Measurements from ENCODE around the gene PI4KB.
A peak's percentile ranks its signal among the peaks of the same experiment; 100 is the strongest.

PI4KB gene

GRCh38 chr1:151346082-151346768 lies 19.0 kb upstream of the PI4KB start:
- no peak for DNase-seq (ENCODE audit: low read depth in 2 of 3, low spot score in 1 of 3)

- no peak for DNase-seq (ENCODE audit: low read depth in 2 of 3, low spot score in 1 of 3)
Measured at GRCh38 chr1:151344291-151344690, 17.1 kb upstream of the PI4KB start.

GRCh38 chr1:151343587-151343986 lies 16.4 kb upstream of the PI4KB start:
- no peak for DNase-seq (ENCODE audit: low read depth in 2 of 3, low spot score in 1 of 3)

GRCh38 chr1:151342569-151342968 lies 15.4 kb upstream of the PI4KB start:
- no peak for DNase-seq (ENCODE audit: low read depth in 2 of 3, low spot score in 1 of 3)

- DNase-seq (ENCODE audit: low read depth in 2 of 3, low spot score in 1 of 3) = no peak
Measured at GRCh38 chr1:151342021-151342420, 14.8 kb upstream of the PI4KB start.

GRCh38 chr1:151340870-151341754 lies 13.9 kb upstream of the PI4KB start:
- peak in 2 of 3 donors; percentile 23 to 73 for DNase-seq (ENCODE audit: low read depth in 2 of 3, low spot score in 1 of 3)

GRCh38 chr1:151336556-151336955 lies 9.3 kb upstream of the PI4KB start:
- no peak for DNase-seq (ENCODE audit: low read depth in 2 of 3, low spot score in 1 of 3)

- no peak for DNase-seq (ENCODE audit: low read depth in 2 of 3, low spot score in 1 of 3)
Measured at GRCh38 chr1:151334822-151335221, 7.6 kb upstream of the PI4KB start.

- DNase-seq (ENCODE audit: low read depth in 2 of 3, low spot score in 1 of 3) = no peak
Measured at GRCh38 chr1:151327903-151328674, 873 bp upstream of the PI4KB start.

GRCh38 chr1:151326619-151327222 lies 495 bp downstream of the PI4KB start:
- peak; percentile 34 to 56 (median 51) for DNase-seq (ENCODE audit: low read depth in 2 of 3, low spot score in 1 of 3)

GRCh38 chr1:151325646-151326429 lies 1.4 kb downstream of the PI4KB start:
- no peak for DNase-seq (ENCODE audit: low read depth in 2 of 3, low spot score in 1 of 3)

- DNase-seq (ENCODE audit: low read depth in 2 of 3, low spot score in 1 of 3) = no peak
Measured at GRCh38 chr1:151325231-151325630, 2.0 kb downstream of the PI4KB start.

- no peak for DNase-seq (ENCODE audit: low read depth in 2 of 3, low spot score in 1 of 3)
Measured at GRCh38 chr1:151324390-151324930, 2.8 kb downstream of the PI4KB start.

- no peak for DNase-seq (ENCODE audit: low read depth in 2 of 3, low spot score in 1 of 3)
Measured at GRCh38 chr1:151318975-151319374, 8.2 kb downstream of the PI4KB start.

GRCh38 chr1:151315565-151316235 lies 11.5 kb downstream of the PI4KB start:
- DNase-seq (ENCODE audit: low read depth in 2 of 3, low spot score in 1 of 3) = no peak

- DNase-seq (ENCODE audit: low read depth in 2 of 3, low spot score in 1 of 3) = no peak
Measured at GRCh38 chr1:151314137-151314875, 12.9 kb downstream of the PI4KB start.

- no peak for DNase-seq (ENCODE audit: low read depth in 2 of 3, low spot score in 1 of 3)
Measured at GRCh38 chr1:151313501-151313900, 13.7 kb downstream of the PI4KB start.

- no peak for DNase-seq (ENCODE audit: low read depth in 2 of 3, low spot score in 1 of 3)
Measured at GRCh38 chr1:151312826-151313225, 14.4 kb downstream of the PI4KB start.

GRCh38 chr1:151312411-151312810 lies 14.8 kb downstream of the PI4KB start:
- no peak for DNase-seq (ENCODE audit: low read depth in 2 of 3, low spot score in 1 of 3)
